GM19023 (cell line): ENCODE results near the gene COX7A2.

ENCODE experiments used
- ATAC-seq: cut with Tn5 transposase; IDR thresholded peaks from one replicate; pipeline ENCODE4 v1.9.1; 2021; ENCODE audit warnings: mild to moderate bottlenecking, moderate library complexity; ENCODE audit not compliant: unreplicated experiment

Gene COX7A2

DNA sequence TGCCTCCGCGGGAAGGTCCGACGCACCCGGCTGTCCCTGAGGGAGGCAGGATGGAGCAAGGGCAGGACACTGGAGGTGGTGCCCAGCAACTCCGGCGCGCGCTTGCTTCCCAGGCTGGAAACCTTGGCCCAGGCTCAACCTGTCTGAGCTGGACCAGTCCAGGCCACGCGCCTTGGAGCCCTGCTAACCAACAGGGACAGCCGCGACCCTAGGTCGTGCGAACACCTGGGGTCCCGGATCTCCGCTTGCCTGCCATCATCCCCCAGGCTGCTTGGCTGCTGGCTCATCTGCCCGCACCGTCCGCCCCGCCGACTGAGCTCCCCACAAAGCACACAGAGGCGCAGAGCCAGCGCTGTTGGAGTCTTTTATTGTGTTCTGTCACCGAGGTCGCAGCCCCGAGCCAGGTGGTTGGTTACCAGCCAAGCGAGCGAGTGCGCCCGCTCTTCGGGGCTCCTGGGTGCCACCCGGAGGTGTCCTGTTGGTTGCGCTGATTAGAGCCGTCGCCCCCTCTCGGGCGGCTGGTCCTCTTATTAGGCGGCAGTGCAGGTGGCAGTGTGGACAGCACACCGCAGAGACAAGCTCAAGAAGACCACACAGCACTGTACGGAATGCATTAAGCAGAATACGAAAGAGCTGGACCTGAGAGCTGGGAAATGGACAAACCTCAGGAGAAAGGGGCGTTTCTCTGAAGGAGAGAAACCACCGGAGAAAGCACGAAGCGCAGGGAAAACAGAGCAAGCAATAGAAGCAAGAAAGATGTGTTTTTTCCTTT lies 41.5 kb downstream of the COX7A2 start:
- ATAC-seq, result no peak

DNA sequence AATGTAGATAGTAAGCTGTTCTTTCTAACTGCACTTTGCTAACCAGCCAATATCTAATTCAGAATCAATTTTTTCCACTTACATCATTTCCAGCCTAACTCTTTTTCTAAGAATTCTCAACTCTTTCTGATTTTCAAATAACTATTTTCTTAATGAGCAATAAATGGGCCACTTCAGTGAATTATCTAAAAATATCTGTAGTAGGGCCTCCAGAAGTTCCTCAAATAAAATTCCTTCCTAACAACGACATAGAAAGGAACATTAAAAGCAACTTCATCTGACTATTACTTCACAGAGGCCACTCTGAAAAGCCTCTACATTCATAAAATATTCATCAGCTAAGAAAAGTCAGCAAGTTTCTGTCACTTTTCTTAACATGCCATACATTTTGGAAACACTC lies 42.6 kb downstream of the COX7A2 start:
- no peak for ATAC-seq

DNA sequence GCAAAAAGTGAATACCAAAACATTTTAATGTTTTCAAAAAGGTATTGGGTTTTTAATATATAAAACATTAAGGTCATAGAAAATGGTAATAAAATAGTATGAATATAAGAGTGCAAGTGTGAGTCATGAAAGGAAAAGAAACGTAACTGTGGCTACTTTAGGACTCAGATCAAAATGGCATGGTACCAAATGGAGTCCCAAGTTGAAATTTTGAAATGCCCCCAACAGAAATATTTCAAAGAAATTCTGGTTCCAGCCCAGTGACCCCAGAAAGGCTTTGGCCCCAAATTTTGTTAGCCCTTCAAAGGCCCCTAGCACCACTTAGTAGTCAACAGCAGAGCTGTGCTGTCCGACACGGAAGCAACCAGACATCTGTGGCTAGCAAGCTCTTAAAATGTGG lies 43.7 kb downstream of the COX7A2 start:
- ATAC-seq, result no peak

DNA sequence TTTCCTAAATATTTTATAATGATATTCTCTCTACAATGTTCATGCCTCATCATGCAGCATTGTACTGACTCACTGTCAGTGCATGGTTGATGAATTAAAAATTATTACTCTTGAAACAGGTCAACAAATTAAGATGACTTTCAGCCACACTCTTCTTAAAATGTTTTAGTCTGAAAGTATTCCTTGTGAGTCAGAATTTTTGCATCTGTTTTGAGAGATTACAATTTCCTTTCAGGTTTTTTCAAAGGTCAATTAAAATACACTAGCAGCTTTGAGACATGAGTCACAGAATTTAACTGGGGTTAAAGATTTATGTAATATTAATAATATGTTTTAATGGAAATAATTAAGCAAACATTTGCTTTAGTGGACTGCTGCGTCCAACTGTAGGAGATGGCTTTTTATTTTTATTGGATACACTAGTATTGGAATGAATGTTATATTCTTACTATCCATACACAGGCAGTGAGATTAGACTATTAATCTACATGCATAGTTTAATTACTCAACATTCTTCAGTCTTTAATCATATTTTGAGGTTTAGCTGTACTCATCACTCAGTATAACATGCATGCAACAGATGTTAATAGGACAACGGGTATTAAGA lies 47.4 kb downstream of the COX7A2 start:
- ATAC-seq, result no peak

DNA sequence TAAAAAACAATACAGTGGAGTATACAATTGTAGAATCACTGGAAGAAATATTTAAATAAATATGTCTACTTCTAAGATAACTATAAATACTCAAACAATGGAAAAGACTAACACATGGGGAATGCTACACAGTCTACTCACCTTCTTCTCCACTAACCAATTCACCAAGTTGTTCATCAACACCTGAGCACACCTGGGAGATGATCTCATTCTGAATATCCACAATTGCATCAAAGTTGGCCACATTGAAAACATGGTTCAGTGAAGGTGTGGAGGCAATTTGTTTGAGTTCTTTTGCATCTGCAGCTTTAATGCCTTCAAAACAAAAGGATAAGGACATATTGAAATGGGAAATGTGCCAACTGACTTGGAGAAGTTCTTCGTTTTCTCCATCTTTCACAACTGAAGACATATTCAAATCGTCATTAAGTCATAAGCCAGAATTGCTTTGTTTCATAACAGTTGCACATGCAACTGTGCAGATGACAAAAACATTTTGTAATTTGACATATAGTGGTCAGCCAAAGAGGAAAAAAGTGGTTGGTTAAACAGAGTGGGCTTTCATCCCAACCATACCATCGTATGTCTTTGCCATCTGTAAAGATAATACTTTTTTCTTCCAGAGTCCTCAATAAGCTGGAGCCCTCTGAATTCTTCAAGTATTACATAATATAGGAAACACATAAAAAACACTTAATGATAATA lies 55.2 kb downstream of the COX7A2 start:
- ATAC-seq, result no peak
